LHCN-M2 (cell line): ENCODE results near the gene LPCAT1. TPM values are rescaled to one million over a fixed set of nuclear protein-coding genes. Genes with fewer than 3 reads are reported as not detected.
A peak's percentile ranks its signal among the peaks of the same experiment; 100 is the strongest.

Experiments
- DNase-seq: peaks from one replicate; pipeline ENCODE4 v3.0.0-alpha.2; 2012; ENCODE audit warnings: low read depth
- total RNA-seq: library from RNA; depleted of rRNA; stranded (reverse); fragments of >200 nt; gene quantifications from 2 replicates; pipeline ENCODE4 v1.2.3, GENCODE V29; 2014

Gene LPCAT1
- total RNA-seq, 1 experiment from 2014 or later: 30.8 TPM

- no peak for DNase-seq
Observed at GRCh38 chr5:1445313-1445688, 78.5 kb downstream of the LPCAT1 start, which contains the start of gene SLC6A3. Gene SLC6A3 (minus strand): TSS chr5:1445440. CDS start chr5:1443197, 2,243 bp downstream.

- no peak for DNase-seq
Observed at GRCh38 chr5:1444361-1445189, 79.2 kb downstream of the LPCAT1 start.

- no peak for DNase-seq
Observed at GRCh38 chr5:1443991-1444360, 79.8 kb downstream of the LPCAT1 start.

GRCh38 chr5:1443171-1443570, 80.6 kb downstream of the LPCAT1 start:
- DNase-seq: no peak

- no peak for DNase-seq
Observed at GRCh38 chr5:1442222-1443145, 81.3 kb downstream of the LPCAT1 start.

- DNase-seq: no peak
Observed at GRCh38 chr5:1441166-1441865, 82.4 kb downstream of the LPCAT1 start.

GRCh38 chr5:1440098-1440493, 83.7 kb downstream of the LPCAT1 start:
- no peak for DNase-seq

GRCh38 chr5:1439388-1440097, 84.2 kb downstream of the LPCAT1 start:
- peak; percentile 13 for DNase-seq

- no peak for DNase-seq
Observed at GRCh38 chr5:1438871-1439270, 84.9 kb downstream of the LPCAT1 start.

GRCh38 chr5:1437876-1438559, 85.7 kb downstream of the LPCAT1 start:
- DNase-seq: no peak

- DNase-seq: peak; percentile 70
Observed at GRCh38 chr5:1437226-1437829, 86.4 kb downstream of the LPCAT1 start.

- no peak for DNase-seq
Observed at GRCh38 chr5:1436681-1437080, 87.1 kb downstream of the LPCAT1 start.

- DNase-seq: no peak
Observed at GRCh38 chr5:1436036-1436435, 87.7 kb downstream of the LPCAT1 start.

- DNase-seq: no peak
Observed at GRCh38 chr5:1435369-1435768, 88.4 kb downstream of the LPCAT1 start.

- no peak for DNase-seq
Observed at GRCh38 chr5:1432296-1432695, 91.5 kb downstream of the LPCAT1 start.

GRCh38 chr5:1431896-1432295, 91.9 kb downstream of the LPCAT1 start:
- DNase-seq: no peak

- no peak for DNase-seq
Observed at GRCh38 chr5:1431021-1431811, 92.5 kb downstream of the LPCAT1 start.

- no peak for DNase-seq
Observed at GRCh38 chr5:1430121-1430795, 93.5 kb downstream of the LPCAT1 start.

GRCh38 chr5:1429496-1429895, 94.3 kb downstream of the LPCAT1 start:
- no peak for DNase-seq
